HepG2 (cell line): ENCODE data around the gene PRDM15.

Experiments
- CEBPG ChIP-seq: IDR thresholded peaks from 2 replicates; pipeline ENCODE4 v1.6.1; 2016
- JUNB ChIP-seq: sonication (generic); formaldehyde crosslinking; IDR thresholded peaks from 2 replicates; pipeline ENCODE4 v1.8.0; 2022; ENCODE audit warnings: missing genetic modification reagents, mild to moderate bottlenecking, borderline replicate concordance
- TF ChIP-seq, protein P1 (sequence below): sonication (generic); formaldehyde crosslinking; IDR thresholded peaks from 2 replicates; pipeline ENCODE4 v1.8.0; 2022; ENCODE audit warnings: missing genetic modification reagents, low read depth, mild to moderate bottlenecking, borderline replicate concordance

DNA sequence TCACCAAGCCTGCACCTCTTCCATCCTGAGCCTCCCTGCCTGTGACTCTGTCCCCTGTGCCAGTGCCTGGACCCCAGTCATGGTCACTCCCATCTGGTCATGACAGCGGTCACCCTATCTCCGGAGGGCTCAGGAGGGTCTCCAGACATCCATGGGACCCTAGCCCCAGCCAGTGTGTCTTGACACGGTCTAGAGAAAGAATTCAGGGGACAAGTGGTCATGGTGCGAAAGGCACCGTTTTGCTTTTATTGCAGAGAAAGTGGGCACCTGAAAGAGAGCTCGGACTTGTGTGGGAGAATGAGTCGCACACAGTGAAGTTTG lies 107.6 kb downstream of the PRDM15 start:
- TF ChIP-seq JUNB (CRISPR knock-in tag) (no peak), CEBPG (CRISPR knock-in tag) (no peak)
- TF ChIP-seq, protein P1, sequence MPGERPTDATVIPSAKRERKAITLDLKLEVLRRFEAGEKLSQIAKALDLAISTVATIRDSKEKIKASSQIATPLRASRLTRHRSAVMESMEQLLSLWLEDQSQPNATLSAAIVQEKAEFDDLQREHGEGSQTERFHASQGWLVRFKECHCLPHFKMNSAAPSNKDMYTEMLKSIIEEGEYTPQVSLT (CRISPR knock-in tag) = no peak
